ENCODE data around the gene MUC5B. TPM values are rescaled to one million over a fixed set of nuclear protein-coding genes. Genes with fewer than 3 reads are reported as not detected.

The MUC5B gene
- total RNA-seq, 1 donor from 2014 or later, result not detected

DNA sequence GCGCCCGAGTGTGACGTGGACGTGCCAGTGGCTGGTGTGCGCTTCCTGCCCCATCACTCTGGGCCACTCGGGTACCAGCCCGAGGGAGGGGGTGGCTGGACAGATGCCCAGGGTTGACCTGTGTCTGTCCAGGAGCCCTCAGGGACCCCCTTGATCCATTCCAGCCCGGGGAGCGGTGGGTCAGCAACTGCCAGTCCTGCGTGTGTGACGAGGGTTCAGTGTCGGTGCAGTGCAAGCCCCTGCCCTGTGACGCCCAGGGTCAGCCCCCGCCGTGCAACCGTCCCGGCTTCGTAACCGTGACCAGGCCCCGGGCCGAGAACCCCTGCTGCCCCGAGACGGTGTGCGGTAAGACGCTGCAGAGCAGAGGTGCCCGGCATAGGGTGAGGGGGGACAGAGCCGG, 34.5 kb downstream of the MUC5B start:
- no peak overlapping the region for H3K27ac Mint-ChIP-seq
- no peaks in the 10 kb centered on the region for H3K36me3 Mint-ChIP-seq
- no peaks in the 10 kb centered on the region for H3K4me1 Mint-ChIP-seq
- Histone ChIP-seq H3K27me3 (no peaks in the 10 kb centered on the region), H3K79me2 (ENCODE audit: low read depth) (no peaks in the 10 kb centered on the region), H3F3A (ENCODE audit: low read depth) (no peaks in the 10 kb centered on the region), H3K4me3 (no peak overlapping the region), H3K4me1 (peaks cover 4% of the 10 kb centered on the region), H4K20me1 (ENCODE audit: low read depth) (no peaks in the 10 kb centered on the region), H3K4me2 (no peak overlapping the region), H3K9me3 (ENCODE audit: low read depth) (no peaks in the 10 kb centered on the region), H3K36me3 (no peaks in the 10 kb centered on the region), H2AFZ (replicated peaks) (no peak overlapping the region), H3K27ac (no peak overlapping the region), H3K9ac (no peak overlapping the region)
- DNase-seq (ENCODE audit: low spot score), result no peak
- peaks cover 3% of the 10 kb centered on the region for H3K9me3 Mint-ChIP-seq
- H3K27me3 Mint-ChIP-seq (ENCODE audit: insufficient read depth, low read depth), result no peaks in the 10 kb centered on the region
- H3K4me3 Mint-ChIP-seq, result no peak overlapping the region
- no peak for TF ChIP-seq EZH2 (IDR thresholded peaks at IDR 0.05)
- no peak for TF ChIP-seq EZH2phosphoT487 (IDR thresholded peaks at IDR 0.05)
- no peak for TF ChIP-seq CTCF (IDR thresholded peaks at IDR 0.05)

DNA sequence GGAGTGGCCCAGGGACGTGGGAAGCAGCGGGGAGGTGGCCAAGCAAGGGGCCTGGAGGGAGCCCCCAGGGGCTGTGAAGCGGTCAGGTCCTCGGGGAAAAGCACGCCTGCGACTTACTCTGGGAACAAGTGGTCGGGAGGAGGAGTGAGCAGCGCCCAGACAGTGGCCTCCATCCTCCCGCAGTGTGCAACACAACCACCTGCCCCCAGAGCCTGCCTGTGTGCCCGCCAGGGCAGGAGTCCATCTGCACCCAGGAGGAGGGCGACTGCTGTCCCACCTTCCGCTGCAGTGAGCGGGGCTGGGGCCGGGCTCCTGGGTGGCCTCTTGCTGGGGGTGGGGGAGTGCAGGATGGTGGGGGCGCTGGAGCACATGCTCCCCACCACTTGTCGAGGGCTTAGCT, 35.0 kb downstream of the MUC5B start:
- no peaks in the 10 kb centered on the region for H3K79me2 ChIP-seq (ENCODE audit: low read depth)
- no peaks in the 10 kb centered on the region for H3K9me3 ChIP-seq (ENCODE audit: low read depth)
- H3K4me3 Mint-ChIP-seq, result no peak overlapping the region
- peaks cover 3% of the 10 kb centered on the region for H3K4me1 Mint-ChIP-seq
- H3K27ac Mint-ChIP-seq, result no peak overlapping the region
- no peaks in the 10 kb centered on the region for H3K36me3 ChIP-seq
- no peak overlapping the region for H3K9ac ChIP-seq
- H4K20me1 ChIP-seq (ENCODE audit: low read depth), result no peaks in the 10 kb centered on the region
- no peak for TF ChIP-seq CTCF (IDR thresholded peaks at IDR 0.05)
- H2AFZ ChIP-seq (replicated peaks), result no peak overlapping the region
- no peaks in the 10 kb centered on the region for H3K27me3 Mint-ChIP-seq (ENCODE audit: insufficient read depth, low read depth)
- H3K4me3 ChIP-seq, result no peak overlapping the region
- no peaks in the 10 kb centered on the region for H3K27me3 ChIP-seq
- no peak overlapping the region for H3K4me2 ChIP-seq
- no peaks in the 10 kb centered on the region for H3K36me3 Mint-ChIP-seq
- DNase-seq (ENCODE audit: low spot score), result no peak
- peaks cover 7% of the 10 kb centered on the region for H3K4me1 ChIP-seq
- H3K9me3 Mint-ChIP-seq, result peaks cover 3% of the 10 kb centered on the region
- no peak overlapping the region for H3K27ac ChIP-seq
- H3F3A ChIP-seq (ENCODE audit: low read depth), result no peaks in the 10 kb centered on the region

DNA sequence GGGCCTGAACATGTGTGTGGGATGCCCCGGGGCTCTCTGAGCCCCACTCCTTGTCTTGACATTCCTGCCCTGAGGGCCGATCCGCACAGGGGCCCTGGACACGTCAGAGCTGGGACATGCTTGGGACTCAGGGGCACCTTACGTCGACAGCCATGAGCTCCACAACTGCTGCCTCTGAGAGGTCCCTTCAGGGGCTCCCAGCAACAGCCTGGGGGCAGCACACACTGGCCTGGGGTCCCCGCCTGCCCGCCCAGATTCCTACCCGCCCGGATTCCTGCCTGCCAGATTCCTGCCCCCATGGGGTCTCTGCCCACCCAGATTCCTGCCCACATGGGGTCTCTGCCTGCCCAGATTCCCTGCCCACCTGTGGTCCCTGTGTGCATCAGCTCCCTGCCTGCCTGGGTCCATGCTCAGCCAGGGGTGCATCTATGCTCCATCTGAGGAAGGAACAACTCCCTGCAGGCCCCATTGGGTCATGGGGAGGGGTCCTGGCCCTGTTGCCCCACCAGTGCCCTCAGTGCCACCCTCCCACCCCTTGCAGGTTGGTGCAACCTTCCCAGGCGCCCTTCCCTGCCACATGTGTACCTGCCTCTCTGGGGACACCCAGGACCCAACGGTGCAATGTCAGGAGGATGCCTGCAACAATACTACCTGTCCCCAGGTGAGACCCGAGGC, 35.7 kb downstream of the MUC5B start:
- H3K79me2 ChIP-seq (ENCODE audit: low read depth), result no peaks in the 10 kb centered on the region
- no peak overlapping the region for H3K27ac ChIP-seq
- TF ChIP-seq EZH2phosphoT487 (IDR thresholded peaks at IDR 0.05), result no peak
- TF ChIP-seq EZH2 (IDR thresholded peaks at IDR 0.05), result no peak
- TF ChIP-seq CTCF (IDR thresholded peaks at IDR 0.05), result no peak
- H4K20me1 ChIP-seq (ENCODE audit: low read depth), result no peaks in the 10 kb centered on the region
- H3K4me1 Mint-ChIP-seq, result peaks cover 3% of the 10 kb centered on the region
- peaks cover 2% of the 10 kb centered on the region for H3K9me3 Mint-ChIP-seq
- peaks cover 11% of the 10 kb centered on the region for H3K4me1 ChIP-seq
- H3K36me3 Mint-ChIP-seq, result no peaks in the 10 kb centered on the region
- H2AFZ ChIP-seq (replicated peaks), result no peak overlapping the region
- H3F3A ChIP-seq (ENCODE audit: low read depth), result no peaks in the 10 kb centered on the region
- no peaks in the 10 kb centered on the region for H3K36me3 ChIP-seq
- no peak overlapping the region for H3K27ac Mint-ChIP-seq
- no peak overlapping the region for H3K4me3 ChIP-seq
- no peaks in the 10 kb centered on the region for H3K27me3 ChIP-seq
- no peak overlapping the region for H3K4me2 ChIP-seq
- no peaks in the 10 kb centered on the region for H3K27me3 Mint-ChIP-seq (ENCODE audit: insufficient read depth, low read depth)
- no peak overlapping the region for H3K4me3 Mint-ChIP-seq
- H3K9ac ChIP-seq, result no peak overlapping the region
- no peaks in the 10 kb centered on the region for H3K9me3 ChIP-seq (ENCODE audit: low read depth)
- DNase-seq (ENCODE audit: low spot score), result no peak

Data from neural progenitor cell (in vitro differentiated cells).